GM23248 (cell line): ENCODE results near the gene POLR2F. TPM values are rescaled to one million over a fixed set of nuclear protein-coding genes. Genes with fewer than 3 reads are reported as not detected.

ENCODE experiments used
- DNase-seq: peaks from one replicate; pipeline ENCODE4 v3.0.0-alpha.2; 2015
- H2AFZ ChIP-seq: fragments of 200-600 bp; sonication (generic); 2 replicates; pipeline ENCODE4 v1.6.1; 2016; ENCODE audit warnings: antibody characterized with exemption
- H3F3A ChIP-seq: fragments of 200-600 bp; sonication (generic); 2 replicates; pipeline ENCODE4 v1.6.1; 2016; ENCODE audit warnings: mild to moderate bottlenecking, antibody characterized with exemption, mixed run types; ENCODE audit not compliant: insufficient read depth
- H3K27ac ChIP-seq: fragments of 200-600 bp; sonication (generic); 2 replicates; pipeline ENCODE4 v1.5.1; 2016; ENCODE audit warnings: mild to moderate bottlenecking
- H3K27me3 ChIP-seq: fragments of 200-600 bp; sonication (generic); replicated peaks from 2 replicates; pipeline ENCODE4 v1.6.1; 2016; ENCODE audit warnings: mild to moderate bottlenecking; ENCODE audit not compliant: insufficient read depth
- H3K36me3 ChIP-seq: fragments of 200-600 bp; sonication (generic); 2 replicates; pipeline ENCODE4 v1.6.1; 2016; ENCODE audit warnings: low read depth, mild to moderate bottlenecking
- H3K4me1 ChIP-seq: fragments of 200-600 bp; sonication (generic); 2 replicates; pipeline ENCODE4 v1.6.1; 2016; ENCODE audit warnings: mild to moderate bottlenecking; ENCODE audit not compliant: insufficient read depth
- H3K4me2 ChIP-seq: fragments of 200-600 bp; sonication (generic); one replicate; pipeline ENCODE4 v1.6.1; 2016; ENCODE audit warnings: mild to moderate bottlenecking; ENCODE audit not compliant: unreplicated experiment
- H3K4me3 ChIP-seq: fragments of 200-600 bp; sonication (generic); 2 replicates; pipeline ENCODE4 v1.5.1; 2016; ENCODE audit warnings: mild to moderate bottlenecking
- H3K79me2 ChIP-seq: fragments of 200-600 bp; sonication (generic); 2 replicates; pipeline ENCODE4 v1.6.1; 2016; ENCODE audit warnings: mild to moderate bottlenecking; ENCODE audit not compliant: insufficient read depth
- H3K9ac ChIP-seq: fragments of 200-600 bp; sonication (generic); 2 replicates; pipeline ENCODE4 v1.6.1; 2016; ENCODE audit warnings: mild to moderate bottlenecking
- H3K9me2 ChIP-seq: fragments of 200-600 bp; sonication (generic); 2 replicates; pipeline ENCODE4 v1.6.1; 2016; ENCODE audit warnings: mixed run types, mild to moderate bottlenecking, moderate library complexity; ENCODE audit not compliant: insufficient read depth
- H3K9me3 ChIP-seq: fragments of 200-600 bp; sonication (generic); one replicate; pipeline ENCODE4 v1.6.1; 2017; ENCODE audit warnings: low read depth
- H4K20me1 ChIP-seq: fragments of 200-600 bp; sonication (generic); 2 replicates; pipeline ENCODE4 v1.6.0; 2016; ENCODE audit not compliant: insufficient read depth
- EZH2 ChIP-seq: fragments of 200-600 bp; sonication (generic); IDR thresholded peaks from 2 replicates; pipeline ENCODE4 v1.6.1; 2018; ENCODE audit warnings: antibody characterized with exemption, mild to moderate bottlenecking; ENCODE audit not compliant: insufficient read depth, poor library complexity, severe bottlenecking
- EZH2phosphoT487 ChIP-seq: fragments of 200-600 bp; sonication (generic); IDR thresholded peaks from 2 replicates; pipeline ENCODE4 v1.6.1; 2018; ENCODE audit warnings: antibody characterized with exemption, moderate library complexity, mild to moderate bottlenecking, low read depth; ENCODE audit not compliant: insufficient read depth
- WGBS, 2 experiments: methylation state at CpG; one replicate each; pipeline ENCODE4 v1.1.6; 2015 to 2017; ENCODE audit warnings: low lambda C conversion rate in 2 of 2, low coverage in 1 of 2; ENCODE audit errors: missing lambda C conversion rate in 2 of 2; 5-methylcytosine and 5-hydroxymethylcytosine counted together
- in situ Hi-C: fragments of 300-500 bp; cut with MboI; formaldehyde crosslinking; loops from 2 replicates; pipeline ENCODE4 v1.15.0; 2020
- microRNA-seq: library from miRNA; unstranded; fragments of <30 nt; microRNA quantifications from one replicate; pipeline ENCODE4, GENCODE V29; 2016; ENCODE audit warnings: borderline number of aligned reads
- polyA plus RNA-seq: library from polyadenylated mRNA; unstranded; fragments of >200 nt; fragmentation: Nextera tagmentation; extraction: Ambion mirVana; gene quantifications from 2 replicates; pipeline ENCODE4 v1.2.1, GENCODE V29; 2016
- total RNA-seq: library from RNA; depleted of rRNA; stranded (reverse); fragments of >200 nt; shearing (Covaris generic); gene quantifications from 2 replicates; pipeline ENCODE4 v1.2.3, GENCODE V29; 2014; rRNA removed

Gene POLR2F
- total and polyA plus RNA-seq, 2 experiments from 2014 or later, result 71.4 to 148 TPM

DNA sequence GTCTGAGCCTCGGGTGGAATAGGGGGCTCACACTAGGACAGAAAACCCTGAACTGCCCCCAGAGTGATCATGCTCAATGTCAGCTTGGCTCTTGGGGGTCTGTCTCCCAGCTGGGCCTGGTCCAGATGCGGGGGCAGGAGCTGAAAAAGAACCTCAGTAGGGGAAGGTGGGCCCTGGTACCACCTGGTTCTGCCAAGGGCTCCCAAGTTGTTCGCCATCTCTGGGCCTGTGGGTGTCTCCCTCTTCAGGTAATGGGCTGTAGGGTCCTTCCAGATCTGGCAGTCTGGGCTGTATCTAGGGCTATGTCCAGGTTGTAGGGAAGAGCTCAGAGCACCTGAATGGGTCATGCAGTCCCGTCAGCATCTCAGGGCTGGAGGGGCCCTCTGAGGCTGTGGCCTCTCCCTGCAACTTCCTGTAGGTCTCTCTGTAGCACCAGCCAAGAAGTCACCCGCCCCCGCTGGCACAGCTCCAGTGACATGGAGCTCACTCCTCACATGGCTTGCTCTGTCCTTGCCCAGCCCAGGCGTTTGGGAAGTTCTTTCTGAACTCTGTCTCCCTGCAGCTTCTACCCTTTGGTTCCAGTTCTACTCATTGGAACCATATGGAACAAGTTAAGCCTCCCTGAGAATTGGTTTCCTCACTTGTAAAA lies 63.9 kb downstream of the POLR2F start:
- no peaks in the 10 kb centered on the region for H3K27me3 ChIP-seq
- H3K79me2 ChIP-seq, result no peaks in the 10 kb centered on the region
- H2AFZ ChIP-seq, result peak overlapping the region; percentile 30; the same call in 1 of the 2 replicates
- no peak for TF ChIP-seq EZH2phosphoT487
- TF ChIP-seq EZH2, result no peak
- no peak overlapping the region for H3K4me2 ChIP-seq
- H3K4me3 ChIP-seq, result no peak overlapping the region
- H3K9ac ChIP-seq, result no peak overlapping the region
- DNase-seq, result peak; percentile 67
- WGBS, 2 experiments, result 48 to 52% methylated on average over 7 of the region's 7 CpGs
- in situ Hi-C loops, result no loop called here
- H3K4me1 ChIP-seq, result peaks cover 4% of the 10 kb centered on the region; the same call in 1 of the 2 replicates
- no peaks in the 10 kb centered on the region for H4K20me1 ChIP-seq
- H3K9me3 ChIP-seq, result no peaks in the 10 kb centered on the region
- no peaks in the 10 kb centered on the region for H3K9me2 ChIP-seq
- no peaks in the 10 kb centered on the region for H3F3A ChIP-seq
- no peak overlapping the region for H3K27ac ChIP-seq
- H3K36me3 ChIP-seq, result no peaks in the 10 kb centered on the region

DNA sequence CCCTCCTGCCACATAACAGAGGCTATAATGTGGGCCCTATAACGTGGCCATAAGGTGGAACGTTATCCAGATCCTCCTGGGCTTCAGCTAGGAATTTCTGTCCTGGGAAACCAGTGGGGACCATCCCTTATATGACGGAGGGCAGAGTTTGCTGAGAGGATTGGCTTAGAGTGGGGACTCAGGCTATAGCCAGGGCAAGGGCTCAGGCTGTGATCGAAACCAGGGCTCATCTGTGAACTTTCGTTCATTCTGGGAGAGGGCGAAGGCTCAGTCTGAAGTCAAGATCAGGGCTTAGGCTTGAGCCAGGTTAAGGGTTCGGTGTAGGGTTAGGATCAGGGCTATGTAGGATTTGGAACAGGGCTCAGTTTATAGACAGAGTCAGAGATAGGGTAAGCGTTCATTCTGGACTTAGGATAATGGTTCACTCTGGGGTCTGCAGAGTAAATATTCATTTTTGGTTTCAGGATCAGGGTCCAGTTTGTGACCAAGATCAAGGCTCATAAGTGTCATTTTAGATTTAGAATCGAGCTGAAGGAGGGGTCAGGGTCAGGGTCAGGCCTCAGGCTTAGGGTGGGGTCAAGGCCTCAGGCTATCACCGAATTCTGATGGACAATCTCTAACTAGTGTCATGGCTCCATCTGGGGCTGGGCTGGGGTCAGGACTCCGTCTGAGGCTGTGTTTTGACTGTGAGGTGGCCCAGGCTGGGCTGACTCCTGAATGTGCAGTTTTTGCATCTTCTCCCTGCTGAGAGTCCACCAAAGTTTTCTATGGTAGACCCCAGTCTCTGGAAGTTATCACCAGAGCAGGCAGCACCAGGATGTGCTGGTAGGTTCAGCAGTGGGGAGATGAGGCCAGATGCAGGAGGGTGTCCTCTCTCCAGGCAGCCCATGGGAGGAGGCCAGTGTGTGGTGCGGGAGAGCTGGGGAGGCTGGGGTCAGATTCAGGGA lies 64.7 kb downstream of the POLR2F start:
- H3F3A ChIP-seq, result no peaks in the 10 kb centered on the region
- no peaks in the 10 kb centered on the region for H3K36me3 ChIP-seq
- no peaks in the 10 kb centered on the region for H3K9me3 ChIP-seq
- no peaks in the 10 kb centered on the region for H3K79me2 ChIP-seq
- in situ Hi-C loops, result no loop called here
- H4K20me1 ChIP-seq, result no peaks in the 10 kb centered on the region
- no peak for TF ChIP-seq EZH2phosphoT487
- no peak for TF ChIP-seq EZH2
- no peak overlapping the region for H3K4me2 ChIP-seq
- H3K9ac ChIP-seq, result no peak overlapping the region
- 64 to 67% methylated on average over 12 of the region's 12 CpGs for WGBS, 2 experiments
- no peak overlapping the region for H3K27ac ChIP-seq
- H3K9me2 ChIP-seq, result no peaks in the 10 kb centered on the region
- H3K4me1 ChIP-seq, result peaks cover 4% of the 10 kb centered on the region; the same call in 1 of the 2 replicates
- DNase-seq, result no peak
- H3K27me3 ChIP-seq, result no peaks in the 10 kb centered on the region
- H3K4me3 ChIP-seq, result no peak overlapping the region
- H2AFZ ChIP-seq, result no peak overlapping the region

Small RNA genes within 50 kb of the gene (microRNA-seq; reads per million reads assigned to microRNA genes)
- gene MIR4534 (not detected), gene MIR6820 (1.5 reads per million)

Other genes starting within 250 kb of the POLR2F start
- 36.1 and 73.7 TPM in 2 replicates for gene GCAT, start 145.8 kb upstream of the POLR2F start, total RNA-seq
- gene GCAT, start 145.8 kb upstream of the POLR2F start, polyA plus RNA-seq, result 31.5 and 35.9 TPM in 2 replicates
- gene GALR3, start 130.3 kb upstream of the POLR2F start, total RNA-seq, result not detected in 2 replicates
- not detected in 2 replicates for gene GALR3, start 130.3 kb upstream of the POLR2F start, polyA plus RNA-seq
- gene ANKRD54, start 109.4 kb upstream of the POLR2F start, total RNA-seq, result 31.0 and 58.0 TPM in 2 replicates
- 21.6 and 21.8 TPM in 2 replicates for gene ANKRD54, start 109.4 kb upstream of the POLR2F start, polyA plus RNA-seq
- gene EIF3L, start 104.3 kb upstream of the POLR2F start, total RNA-seq, result 323 and 346 TPM in 2 replicates
- 201 and 206 TPM in 2 replicates for gene EIF3L, start 104.3 kb upstream of the POLR2F start, polyA plus RNA-seq
- 41.4 and 46.0 TPM in 2 replicates for gene MICALL1, start 47.4 kb upstream of the POLR2F start, total RNA-seq
- 7.5 and 8.0 TPM in 2 replicates for gene MICALL1, start 47.4 kb upstream of the POLR2F start, polyA plus RNA-seq
- gene C22orf23, start 98 bp upstream of the POLR2F start, total RNA-seq, result 0.22 TPM in 1 of 2 replicates, not detected in the other
- gene C22orf23, start 98 bp upstream of the POLR2F start, polyA plus RNA-seq, result 0.82 and 1.1 TPM in 2 replicates
- gene SOX10, start 30.9 kb downstream of the POLR2F start, total RNA-seq, result not detected in 2 replicates
- gene SOX10, start 30.9 kb downstream of the POLR2F start, polyA plus RNA-seq, result not detected in 2 replicates
- gene PICK1, start 103.7 kb downstream of the POLR2F start, total RNA-seq, result 12.4 and 14.4 TPM in 2 replicates
- gene PICK1, start 103.7 kb downstream of the POLR2F start, polyA plus RNA-seq, result 8.1 and 8.4 TPM in 2 replicates
- gene SLC16A8, start 130.5 kb downstream of the POLR2F start, total RNA-seq, result 0.51 and 1.4 TPM in 2 replicates
- 0.52 and 1.3 TPM in 2 replicates for gene SLC16A8, start 130.5 kb downstream of the POLR2F start, polyA plus RNA-seq
- 12.6 and 24.3 TPM in 2 replicates for gene BAIAP2L2, start 157.0 kb downstream of the POLR2F start, total RNA-seq
- 13.2 and 13.4 TPM in 2 replicates for gene BAIAP2L2, start 157.0 kb downstream of the POLR2F start, polyA plus RNA-seq
- gene PLA2G6, start 228.1 kb downstream of the POLR2F start, total RNA-seq, result 5.5 and 28.3 TPM in 2 replicates
- gene PLA2G6, start 228.1 kb downstream of the POLR2F start, polyA plus RNA-seq, result 5.6 and 6.5 TPM in 2 replicates
- gene MAFF, start 248.3 kb downstream of the POLR2F start, total RNA-seq, result 68.1 and 73.0 TPM in 2 replicates
- 34.6 and 37.1 TPM in 2 replicates for gene MAFF, start 248.3 kb downstream of the POLR2F start, polyA plus RNA-seq